Activated naive CD4-positive, alpha-beta T cell treated with anti-CD3 and anti-CD28 coated beads, Interleukin-2, amount 50 U/mL, for 16 hours (primary cell): ENCODE data around the gene GTF3C4.
A peak's percentile ranks its signal among the peaks of the same experiment; 100 is the strongest.

Source experiments
- DNase-seq: peaks from one replicate; pipeline ENCODE4 v3.0.0-alpha.2; 2020

GTF3C4 gene

DNA sequence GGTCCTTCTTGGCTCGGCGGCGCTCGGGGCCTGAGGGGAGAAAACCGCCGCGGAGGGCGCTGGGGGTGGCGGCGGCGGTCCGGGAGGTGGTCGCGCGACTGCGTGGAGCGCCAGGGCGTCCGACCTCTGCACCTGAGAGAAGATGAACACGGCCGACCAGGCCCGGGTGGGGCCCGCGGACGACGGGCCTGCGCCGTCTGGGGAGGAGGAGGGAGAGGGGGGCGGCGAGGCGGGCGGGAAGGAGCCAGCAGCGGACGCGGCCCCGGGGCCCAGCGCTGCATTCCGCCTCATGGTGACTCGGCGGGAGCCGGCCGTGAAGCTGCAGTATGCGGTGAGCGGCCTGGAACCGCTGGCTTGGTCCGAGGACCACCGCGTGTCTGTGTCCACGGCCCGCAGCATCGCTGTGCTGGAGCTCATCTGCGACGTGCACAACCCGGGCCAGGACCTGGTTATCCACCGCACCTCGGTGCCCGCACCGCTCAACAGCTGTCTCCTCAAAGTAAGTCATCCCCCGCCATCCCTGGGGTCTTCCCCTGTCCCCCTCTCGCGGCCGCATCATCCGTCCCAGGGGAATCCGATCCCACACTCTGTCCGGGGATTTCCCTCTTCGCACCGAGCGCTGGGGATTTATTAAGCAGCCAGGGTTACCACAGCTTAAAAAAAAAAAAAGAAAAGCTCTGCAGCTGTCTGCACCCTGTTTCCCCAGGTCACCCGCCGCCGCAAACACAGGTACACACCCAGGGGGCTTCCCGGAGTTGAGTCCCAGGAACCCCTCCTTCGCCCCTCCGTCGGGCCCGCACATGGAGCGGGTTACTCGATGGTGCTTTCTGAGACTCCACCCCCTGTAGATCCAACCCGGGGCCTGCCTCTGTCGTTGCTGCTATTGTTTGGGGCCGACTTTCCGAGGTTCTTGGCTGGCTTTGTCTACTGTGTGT, at the start of gene GTF3C4:
GTF3C4 (plus strand) TSS at position 8 of the 935 bp plus-strand sequence; CDS start at position 143, 135 bp downstream.
- DNase-seq: peak; percentile 45

GRCh38 chr9:132622159-132622558, 48.1 kb upstream of the GTF3C4 start:
- DNase-seq: no peak

GRCh38 chr9:132626285-132626684, 44.0 kb upstream of the GTF3C4 start:
- DNase-seq: no peak

- no peak for DNase-seq
These were observed 43.2 kb upstream of the GTF3C4 start for GRCh38 chr9:132627106-132627505.

DNA sequence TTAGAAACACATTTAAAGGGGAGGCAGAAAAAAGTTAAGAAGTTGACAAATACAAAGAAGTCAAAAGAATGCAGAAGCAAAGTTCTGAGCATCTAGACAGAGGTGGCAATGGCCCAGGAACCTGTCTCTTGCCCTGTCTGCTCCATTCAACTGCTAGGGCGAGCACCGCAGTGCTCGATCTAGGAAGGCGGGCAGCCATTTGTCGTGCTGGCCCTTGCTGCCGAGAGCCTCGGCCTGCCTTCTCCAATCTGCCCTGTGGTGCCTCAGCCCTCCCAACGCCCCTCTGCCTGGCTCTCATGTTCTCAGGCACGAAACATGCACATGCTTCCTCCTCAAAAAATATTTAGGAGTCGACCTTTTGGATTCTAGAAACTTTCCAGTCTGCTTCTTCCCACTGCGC, 42.7 kb upstream of the GTF3C4 start:
- DNase-seq: no peak

DNA sequence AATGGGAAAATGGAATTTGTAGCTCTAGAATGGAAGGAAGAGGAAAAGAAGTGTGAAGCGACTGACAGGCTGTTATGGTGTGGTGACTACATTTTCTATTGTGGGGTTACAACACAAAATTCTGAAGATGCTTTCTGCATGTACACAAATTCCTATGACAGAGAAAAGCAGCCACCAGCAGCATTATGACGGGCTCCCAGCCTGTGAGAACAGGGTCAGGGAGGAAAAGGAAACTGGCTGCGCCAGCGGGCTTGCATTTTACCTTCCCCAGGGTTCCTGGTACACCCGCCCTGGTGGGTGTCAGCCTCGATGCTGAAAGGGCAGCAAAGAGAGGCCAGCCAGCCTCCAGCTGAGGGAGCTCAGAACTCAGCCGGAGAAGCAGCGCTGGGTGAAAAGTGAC, 41.5 kb upstream of the GTF3C4 start:
- DNase-seq: no peak

GRCh38 chr9:132630116-132630515, 40.1 kb upstream of the GTF3C4 start:
- DNase-seq: no peak

- DNase-seq: no peak
These were observed 39.5 kb upstream of the GTF3C4 start for GRCh38 chr9:132630811-132631210.

GRCh38 chr9:132631280-132631679, 39.0 kb upstream of the GTF3C4 start:
- no peak for DNase-seq

GRCh38 chr9:132631685-132632084, 38.6 kb upstream of the GTF3C4 start:
- DNase-seq: no peak

GRCh38 chr9:132632413-132633129, 37.7 kb upstream of the GTF3C4 start:
- DNase-seq: no peak

DNA sequence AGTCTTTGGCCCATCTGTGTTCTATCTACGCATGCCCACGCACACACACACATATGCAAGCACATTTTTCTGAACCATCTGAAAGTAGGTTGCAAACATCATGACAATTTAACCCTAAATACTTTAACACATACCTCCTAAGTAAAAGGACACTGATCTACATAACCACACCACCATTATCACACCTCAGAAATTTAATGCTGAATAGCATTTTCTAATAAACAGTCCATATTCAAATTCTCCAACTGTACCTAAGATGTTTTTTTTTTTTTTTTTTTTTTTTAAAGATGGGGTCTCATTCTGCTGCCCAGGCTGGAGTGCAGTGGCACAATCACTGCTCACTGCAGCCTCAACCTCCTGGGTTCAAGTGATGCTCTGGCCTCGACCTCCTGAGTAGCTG, 35.9 kb upstream of the GTF3C4 start:
- DNase-seq: no peak

- no peak for DNase-seq
These were observed 32.9 kb upstream of the GTF3C4 start for GRCh38 chr9:132637351-132637750.

DNA sequence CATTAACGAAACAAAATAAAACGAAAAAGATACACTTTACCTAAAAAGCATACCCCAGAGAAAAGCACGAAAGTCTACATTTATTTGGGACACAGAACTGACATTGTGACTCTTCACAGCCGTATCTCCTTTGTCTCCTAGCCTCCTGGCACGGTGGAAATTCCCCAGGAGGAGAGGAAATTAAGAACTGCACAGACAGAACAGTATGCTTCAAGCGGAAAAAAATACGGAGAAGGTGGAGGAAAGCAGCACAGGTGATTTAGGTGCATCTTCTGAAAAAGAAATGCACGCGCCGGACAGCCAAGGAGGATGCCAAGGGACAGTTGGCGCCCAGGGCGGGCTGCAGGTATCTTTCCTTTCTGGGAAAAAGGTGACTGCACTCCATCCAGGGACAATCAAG, 32.5 kb upstream of the GTF3C4 start:
- no peak for DNase-seq

- DNase-seq: no peak
These were observed 32.0 kb upstream of the GTF3C4 start for GRCh38 chr9:132638240-132638639.

DNA sequence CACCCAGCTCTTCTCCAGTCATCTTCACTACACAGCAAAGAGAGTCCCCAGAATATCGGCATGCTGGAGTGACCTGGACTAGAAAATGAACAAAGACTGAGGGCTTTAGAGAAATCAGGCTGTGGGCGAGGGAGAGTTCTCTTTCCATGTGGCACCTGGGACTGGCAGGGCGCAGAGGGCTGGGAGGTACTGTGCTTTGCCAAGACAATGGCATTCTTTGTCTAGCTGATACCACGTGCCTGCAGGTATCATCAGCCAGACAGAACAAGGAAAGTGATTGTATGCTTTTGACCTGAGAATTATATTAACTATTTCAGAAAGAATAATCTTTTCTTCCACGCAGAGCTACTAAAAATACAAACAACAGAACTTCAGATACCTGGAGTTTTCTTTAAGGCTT, 30.9 kb upstream of the GTF3C4 start:
- no peak for DNase-seq

- no peak for DNase-seq
These were observed 29.0 kb upstream of the GTF3C4 start for GRCh38 chr9:132641216-132641615.

DNA sequence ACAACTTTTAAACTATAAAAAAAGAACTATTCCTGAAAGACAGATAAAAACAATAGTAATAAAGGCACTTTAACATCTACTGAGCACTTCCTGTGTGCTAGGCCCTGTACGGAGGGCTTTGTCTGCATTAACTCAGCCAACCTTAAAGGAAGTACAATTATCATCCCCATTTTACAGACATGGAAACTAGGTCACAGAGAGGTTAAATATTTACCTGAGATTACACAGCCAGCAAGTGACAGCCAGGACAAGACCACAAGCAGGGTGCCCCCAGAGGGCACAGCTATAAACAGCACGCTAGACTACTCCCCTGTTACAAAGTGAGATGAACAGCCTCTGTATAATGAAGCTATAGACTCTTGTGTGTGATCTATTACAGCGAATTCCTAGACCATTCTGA, 26.0 kb upstream of the GTF3C4 start:
- DNase-seq: no peak

DNA sequence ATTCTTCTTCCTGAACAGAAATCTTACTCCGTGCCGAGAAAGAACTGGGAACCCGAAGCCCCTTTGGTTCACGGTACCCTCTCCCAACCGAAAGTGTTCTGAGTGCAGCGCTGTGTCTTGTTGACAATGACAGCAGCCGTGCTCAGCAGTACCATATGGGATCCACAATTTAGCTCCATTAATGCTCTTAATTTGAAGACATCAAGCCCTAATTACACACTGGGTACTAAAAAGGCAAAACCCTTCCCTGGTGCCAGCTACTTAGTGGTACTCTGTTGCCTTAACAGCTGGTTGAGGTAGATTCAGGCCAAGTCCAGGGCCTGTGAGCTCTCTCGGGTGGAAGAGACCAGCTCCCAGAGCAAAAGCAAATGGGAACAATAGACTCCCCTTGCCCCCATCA, 25.0 kb upstream of the GTF3C4 start:
- no peak for DNase-seq

GRCh38 chr9:132645711-132646110, 24.6 kb upstream of the GTF3C4 start:
- no peak for DNase-seq

GRCh38 chr9:132646726-132647125, 23.5 kb upstream of the GTF3C4 start:
- no peak for DNase-seq

- DNase-seq: no peak
These were observed 22.9 kb upstream of the GTF3C4 start for GRCh38 chr9:132647355-132647754.

DNA sequence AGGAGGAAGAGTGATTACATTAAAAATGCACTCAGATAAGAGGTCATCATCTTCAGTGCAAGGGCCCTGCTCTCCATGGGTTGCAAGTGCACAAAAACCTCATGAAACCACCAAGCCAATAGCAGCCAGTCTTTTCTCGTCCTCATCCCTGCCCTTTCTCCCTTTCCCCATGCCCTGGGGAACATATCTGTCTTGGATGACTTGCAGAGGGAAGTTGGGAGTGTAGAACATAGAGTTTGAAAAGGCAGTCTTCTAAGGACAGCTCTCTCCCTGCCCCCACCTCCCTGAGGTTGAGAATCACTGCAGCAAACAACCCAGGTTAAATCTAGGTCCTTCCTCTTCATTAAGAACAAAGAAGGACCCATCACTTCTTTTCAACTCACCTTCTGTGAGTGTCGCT, 22.5 kb upstream of the GTF3C4 start:
- DNase-seq: no peak

DNA sequence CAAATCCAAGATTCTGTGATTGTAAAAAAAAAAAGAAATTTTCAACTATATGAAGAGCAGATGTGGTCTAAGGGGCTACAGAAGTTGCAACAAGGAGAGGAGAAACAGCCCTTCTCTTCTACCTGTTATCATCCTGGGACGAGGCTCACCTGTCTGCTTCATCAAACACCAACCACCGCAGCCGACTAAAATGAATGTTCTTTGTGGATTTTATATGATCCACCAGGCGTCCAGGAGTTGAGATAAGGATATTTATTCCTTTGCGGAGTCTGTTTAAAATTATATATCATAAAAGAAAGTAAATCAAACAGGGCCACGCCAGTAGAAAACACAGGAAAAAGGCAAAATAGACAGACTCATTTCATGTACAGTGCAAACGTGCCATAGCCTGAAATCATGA, 22.0 kb upstream of the GTF3C4 start:
- no peak for DNase-seq
